Stomach smooth muscle (tissue), 2 donors: ENCODE data around the gene SLC39A3.

ENCODE experiments used
- H3K27ac ChIP-seq: one replicate; pipeline ENCODE4 v1.7.0; 2013; ENCODE audit warnings: mild to moderate bottlenecking, low read length, inconsistent platforms
- H3K27me3 ChIP-seq, 2 donors: one replicate each; pipeline ENCODE4 v1.7.0; 2013; ENCODE audit warnings: low read length in 2 of 2; ENCODE audit not compliant: insufficient read depth in 2 of 2, control insufficient read depth in 1 of 2
- H3K36me3 ChIP-seq, 2 donors: one replicate each; pipeline ENCODE4 v1.7.0; 2013; ENCODE audit warnings: low read length in 2 of 2; ENCODE audit not compliant: control insufficient read depth in 2 of 2, insufficient read depth in 2 of 2
- H3K4me1 ChIP-seq: one replicate; pipeline ENCODE4 v1.7.0; 2013; ENCODE audit warnings: low read length; ENCODE audit not compliant: control insufficient read depth, insufficient read depth
- H3K4me3 ChIP-seq, 2 donors: one replicate each; pipeline ENCODE4 v1.7.0; 2013; ENCODE audit warnings: low read length in 2 of 2
- H3K9ac ChIP-seq, 2 donors: one replicate each; pipeline ENCODE4 v1.7.0; 2013; ENCODE audit warnings: low read length in 2 of 2, mild to moderate bottlenecking in 1 of 2
- H3K9me3 ChIP-seq, 2 donors: one replicate each; pipeline ENCODE4 v1.7.0; 2013; ENCODE audit warnings: low read length in 2 of 2; ENCODE audit not compliant: control insufficient read depth in 2 of 2
- donor health status: healthy.
- donor health status: Pancreatic carcinoma.

SLC39A3 gene

GRCh38 chr19:2777952-2778683 lies 38.3 kb upstream of the SLC39A3 start:
- Histone ChIP-seq H3K4me1 (peaks cover 44% of the 10 kb centered on the region), H3K27ac (no peak overlapping the region), H3K27me3 (no peaks in the 10 kb centered on the region), H3K9ac (no peak overlapping the region), H3K4me3 (no peak overlapping the region), H3K36me3 (no peaks in the 10 kb centered on the region), H3K9me3 (no peaks in the 10 kb centered on the region)

- Histone ChIP-seq H3K4me3 (peak overlapping the region in 1 of 2 donors; percentile 8), H3K4me1 (peaks cover 35% of the 10 kb centered on the region)
These were observed 36.0 kb upstream of the SLC39A3 start for GRCh38 chr19:2775556-2776430.

GRCh38 chr19:2774953-2775555 lies 35.2 kb upstream of the SLC39A3 start:
- Histone ChIP-seq H3K36me3 (no peaks in the 10 kb centered on the region), H3K9me3 (no peaks in the 10 kb centered on the region), H3K9ac (no peak overlapping the region), H3K4me3 (no peak overlapping the region), H3K27me3 (no peaks in the 10 kb centered on the region), H3K27ac (no peak overlapping the region), H3K4me1 (peaks cover 35% of the 10 kb centered on the region)

More at GRCh38 chr19:2775556-2776430, 36.0 kb upstream of the SLC39A3 start:
- Histone ChIP-seq H3K27me3 (no peaks in the 10 kb centered on the region), H3K36me3 (no peaks in the 10 kb centered on the region), H3K9me3 (no peaks in the 10 kb centered on the region), H3K9ac (peak overlapping the region in 1 of 2 donors; percentile 6), H3K27ac (peak overlapping the region; percentile 6)

GRCh38 chr19:2774083-2774679 lies 34.4 kb upstream of the SLC39A3 start:
- Histone ChIP-seq H3K27ac (no peak overlapping the region), H3K9ac (no peak overlapping the region), H3K27me3 (no peaks in the 10 kb centered on the region), H3K9me3 (no peaks in the 10 kb centered on the region), H3K4me1 (peaks cover 39% of the 10 kb centered on the region), H3K36me3 (no peaks in the 10 kb centered on the region), H3K4me3 (no peak overlapping the region)

- Histone ChIP-seq H3K27me3 (no peaks in the 10 kb centered on the region), H3K27ac (peak overlapping the region; percentile 2), H3K4me3 (no peak overlapping the region), H3K36me3 (peaks cover 1 to 12% of the 10 kb centered on the region in 2 donors), H3K9ac (peak overlapping the region in 1 of 2 donors; percentile 13), H3K4me1 (peaks cover 35% of the 10 kb centered on the region), H3K9me3 (no peaks in the 10 kb centered on the region)
These were observed 32.2 kb upstream of the SLC39A3 start for GRCh38 chr19:2771786-2772674.

GRCh38 chr19:2770055-2771013 lies 30.5 kb upstream of the SLC39A3 start:
- H3K9ac ChIP-seq, result no peak overlapping the region
- H3K4me1 ChIP-seq, result peaks cover 34% of the 10 kb centered on the region
- peak overlapping the region in 1 of 2 donors; percentile 8 for H3K4me3 ChIP-seq
- H3K27me3 ChIP-seq, result no peaks in the 10 kb centered on the region
- H3K36me3 ChIP-seq, result peaks cover 10 to 23% of the 10 kb centered on the region in 2 donors
- H3K9me3 ChIP-seq, result no peaks in the 10 kb centered on the region
- H3K27ac ChIP-seq, result peak overlapping the region; percentile 49

- Histone ChIP-seq H3K36me3 (peaks cover 21 to 30% of the 10 kb centered on the region in 2 donors), H3K9ac (no peak overlapping the region), H3K9me3 (no peaks in the 10 kb centered on the region), H3K27me3 (no peaks in the 10 kb centered on the region), H3K27ac (peak overlapping the region; percentile 49), H3K4me1 (peaks cover 25% of the 10 kb centered on the region), H3K4me3 (no peak overlapping the region)
These were observed 29.4 kb upstream of the SLC39A3 start for GRCh38 chr19:2769218-2769617.

GRCh38 chr19:2768365-2769132 lies 28.7 kb upstream of the SLC39A3 start:
- no peak overlapping the region for H3K9ac ChIP-seq
- H3K4me3 ChIP-seq, result no peak overlapping the region
- peaks cover 26 to 36% of the 10 kb centered on the region in 2 donors for H3K36me3 ChIP-seq
- no peaks in the 10 kb centered on the region for H3K9me3 ChIP-seq
- peaks cover 25% of the 10 kb centered on the region for H3K4me1 ChIP-seq
- H3K27me3 ChIP-seq, result no peaks in the 10 kb centered on the region
- no peak overlapping the region for H3K27ac ChIP-seq
